Tibial artery (tissue), 4 donors: Measurements from ENCODE around the gene ERC1.
"Not testable (repeated sequence)": the region's sequence is repeated elsewhere in the genome, so short reads cannot be mapped to it uniquely, and the experiment has no call there.

Source experiments
- DNase-seq, 2 donors: peaks; one replicate each; pipeline ENCODE4 v3.0.0-alpha.2; 2019
- H3K27ac ChIP-seq, 2 donors: fragments of 200-600 bp; sonication (generic) in 1 of 2; 1 replicate in 1 of 2; 2 replicates in 1 of 2; pipeline ENCODE4 v1.5.1; 2018 to 2019; ENCODE audit warnings: mild to moderate bottlenecking in 1 of 2
- H3K27me3 ChIP-seq, 2 donors: fragments of 200-600 bp; sonication (generic) in 1 of 2; one replicate each; pipeline versions ENCODE4 v1.5.1 to v1.6.0; 2016 to 2019
- H3K36me3 ChIP-seq, 3 donors: fragments of 200-600 bp; sonication (generic) in 2 of 3; one replicate each; pipeline ENCODE4 v1.5.1; 2016 to 2019; ENCODE audit warnings: mild to moderate bottlenecking in 2 of 3
- H3K4me1 ChIP-seq, 4 donors: fragments of 200-600 bp; sonication (generic) in 2 of 4; 1 replicate in 3 of 4; 2 replicates in 1 of 4; pipeline ENCODE4 v1.5.1; 2016 to 2019
- H3K4me3 ChIP-seq, 2 donors: fragments of 200-600 bp; sonication (generic) in 1 of 2; 1 replicate in 1 of 2; 2 replicates in 1 of 2; pipeline ENCODE4 v1.5.1; 2018 to 2019; ENCODE audit warnings: mild to moderate bottlenecking in 2 of 2
- H3K9me3 ChIP-seq, 3 donors: fragments of 200-600 bp; sonication (generic) in 1 of 3; one replicate each; pipeline ENCODE4 v1.5.1; 2016 to 2019
- CTCF ChIP-seq, 2 experiments: fragments of 200-600 bp in 1 of 2; fragments of 450-650 bp in 1 of 2; IDR thresholded peaks; one replicate each; pipeline ENCODE4 v1.5.1; 2017 to 2019; ENCODE audit warnings: antibody characterized with exemption in 2 of 2, mild to moderate bottlenecking in 1 of 2, moderate library complexity in 1 of 2
- intact Hi-C: fragments of 100-400 bp; cut with DNase I; formaldehyde crosslinking; loops from one replicate; pipeline ENCODE4 v1.15.0; 2023; ENCODE audit warnings: low total_unique reads

The ERC1 gene

GRCh38 chr12:1252758-1253157, 261.7 kb downstream of the ERC1 start:
- Histone ChIP-seq H3K4me1 (no peaks in the 10 kb centered on the region), H3K36me3 (peaks cover 0 to 6% (median 0%) of the 10 kb centered on the region in 3 donors), H3K4me3 (no peak overlapping the region), H3K9me3 (no peaks in the 10 kb centered on the region), H3K27me3 (no peaks in the 10 kb centered on the region), H3K27ac (no peak overlapping the region)
- TF ChIP-seq CTCF (IDR thresholded peaks at IDR 0.05), result no peak
- no peak for DNase-seq
- intact Hi-C loops, result no loop called here

GRCh38 chr12:1255125-1255524, 264.1 kb downstream of the ERC1 start:
- H3K4me3 ChIP-seq, H3K4me1 ChIP-seq, H3K27me3 ChIP-seq, intact Hi-C loops, H3K27ac ChIP-seq, H3K36me3 ChIP-seq, H3K9me3 ChIP-seq, DNase-seq: not testable (repeated sequence)

- H3K4me1 ChIP-seq, H3K27ac ChIP-seq, H3K27me3 ChIP-seq, H3K4me3 ChIP-seq, H3K9me3 ChIP-seq, DNase-seq, intact Hi-C loops: not testable (repeated sequence)
- peaks cover 0 to 10% (median 6%) of the 10 kb centered on the region in 3 donors for H3K36me3 ChIP-seq
Observed at GRCh38 chr12:1255854-1256253, 264.8 kb downstream of the ERC1 start.

- H3K4me1 ChIP-seq, result no peaks in the 10 kb centered on the region
- no peak for TF ChIP-seq CTCF (IDR thresholded peaks at IDR 0.05)
- no peaks in the 10 kb centered on the region for H3K9me3 ChIP-seq
- intact Hi-C loops, result no loop called here
- no peaks in the 10 kb centered on the region for H3K27me3 ChIP-seq
- H3K27ac ChIP-seq, result no peak overlapping the region
- no peak overlapping the region for H3K4me3 ChIP-seq
- no peak for DNase-seq
- H3K36me3 ChIP-seq, result peaks cover 4 to 14% (median 6%) of the 10 kb centered on the region in 3 donors
Observed at GRCh38 chr12:1256285-1256684, 265.3 kb downstream of the ERC1 start.

- Histone ChIP-seq H3K4me3 (no peak overlapping the region), H3K4me1 (no peaks in the 10 kb centered on the region), H3K27ac (no peak overlapping the region), H3K36me3 (peaks cover 7 to 16% (median 11%) of the 10 kb centered on the region in 3 donors), H3K9me3 (no peaks in the 10 kb centered on the region), H3K27me3 (no peaks in the 10 kb centered on the region)
- no peak for TF ChIP-seq CTCF (IDR thresholded peaks at IDR 0.05)
- no peak for DNase-seq
- intact Hi-C loops, result no loop called here
Observed at GRCh38 chr12:1256991-1257390, 266.0 kb downstream of the ERC1 start.

GRCh38 chr12:1262011-1262410, 271.0 kb downstream of the ERC1 start:
- no peak for DNase-seq

More at GRCh38 chr12:1262011-1262410, 271.0 kb downstream of the ERC1 start:
- TF ChIP-seq CTCF (IDR thresholded peaks at IDR 0.05), result no peak
- Histone ChIP-seq H3K4me3 (no peak overlapping the region), H3K36me3 (peaks cover 24 to 43% (median 37%) of the 10 kb centered on the region in 3 donors), H3K27ac (no peak overlapping the region), H3K27me3 (no peaks in the 10 kb centered on the region), H3K9me3 (no peaks in the 10 kb centered on the region), H3K4me1 (no peaks in the 10 kb centered on the region)
- intact Hi-C loops, result no loop called here
